ENCODE measurements around the gene KLC1. TPM values are rescaled to one million over a fixed set of nuclear protein-coding genes. Genes with fewer than 3 reads are reported as not detected.

Gene KLC1
- total RNA-seq, 1 donor from 2014 or later = 368 TPM

DNA sequence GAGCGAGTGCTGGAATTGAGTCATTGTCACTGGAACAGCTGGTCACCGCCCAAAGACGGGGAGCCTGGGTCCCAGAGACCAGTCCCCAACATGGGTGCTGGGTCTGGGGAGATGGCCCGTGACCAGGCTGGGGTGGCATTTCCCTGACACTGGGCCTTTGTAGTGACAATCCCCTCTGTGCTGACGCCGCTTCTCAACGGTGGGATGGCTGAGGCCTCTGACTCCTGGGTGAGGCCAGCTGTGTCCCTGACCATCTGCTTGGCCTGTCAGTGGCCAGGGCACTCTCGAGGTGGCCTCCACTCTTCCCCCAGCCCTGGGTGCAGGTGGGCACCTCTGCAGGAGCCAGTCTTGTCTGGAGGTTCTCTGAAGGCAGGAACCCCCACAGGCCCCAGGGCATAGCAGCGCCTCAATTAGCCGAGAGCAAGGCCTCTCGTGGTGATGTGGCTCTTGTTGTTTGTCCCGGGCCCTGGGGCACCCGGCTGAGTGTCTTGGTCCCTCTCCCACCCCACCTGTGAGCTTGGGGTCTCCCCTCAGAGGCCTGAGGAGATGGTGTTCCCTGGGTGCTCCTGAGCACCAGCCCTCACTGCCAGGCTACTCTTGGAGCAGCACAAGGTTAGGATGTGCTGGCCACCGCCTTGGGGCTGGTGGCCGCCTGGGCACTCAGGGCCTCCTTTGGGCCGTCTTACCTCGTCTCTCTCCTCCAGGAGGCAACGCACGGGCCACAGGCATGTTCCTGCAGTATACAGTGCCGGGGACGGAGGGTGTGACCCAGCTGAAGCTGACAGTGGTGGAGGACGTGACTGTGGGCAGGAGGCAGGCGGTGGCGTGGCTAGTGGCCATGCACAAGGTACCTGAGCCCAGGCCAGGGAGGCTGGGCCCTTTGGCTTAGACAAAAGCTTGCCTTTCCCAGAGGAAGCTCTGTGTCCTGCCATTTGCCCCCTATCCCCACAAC lies 103.2 kb downstream of the KLC1 start:
- DNase-seq (ENCODE audit: extremely low read depth, low read depth, low spot score) = no peak

DNA sequence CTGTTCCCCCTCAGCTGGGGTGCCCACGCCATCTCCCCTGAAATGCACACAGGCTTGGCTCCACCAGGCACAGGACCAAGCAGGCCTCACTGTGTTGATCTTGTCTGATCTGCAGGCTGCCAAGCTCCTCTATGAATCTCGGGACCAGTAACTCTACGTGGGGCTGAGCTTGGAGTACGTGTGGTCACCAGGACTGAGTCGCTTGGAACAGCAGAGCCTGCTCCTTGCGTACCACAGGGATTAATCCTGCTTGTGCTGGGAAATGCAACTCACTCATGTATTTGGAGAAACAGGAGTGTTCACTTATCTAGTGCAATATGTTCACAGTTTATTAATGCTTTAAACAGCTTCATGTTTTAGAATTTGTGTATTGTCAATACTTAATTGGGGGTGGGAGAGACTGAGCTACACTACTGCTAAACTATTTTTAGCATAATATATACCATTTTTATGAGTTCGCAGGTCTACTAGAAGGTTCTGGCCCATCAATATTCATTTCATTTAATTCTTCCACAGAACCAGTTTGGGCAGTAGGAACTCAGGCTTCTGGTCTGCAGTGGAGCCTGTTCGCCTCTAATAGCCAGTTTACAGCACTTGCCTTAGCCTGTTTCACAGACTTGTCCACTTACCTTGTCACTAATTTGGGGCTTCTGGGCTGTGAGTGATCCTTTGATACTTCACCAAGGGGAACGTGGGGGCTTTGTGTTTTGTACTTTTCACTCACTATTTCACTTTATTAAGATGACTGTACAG lies 104.0 kb downstream of the KLC1 start:
- DNase-seq (ENCODE audit: extremely low read depth, low read depth, low spot score) = no peak

DNA sequence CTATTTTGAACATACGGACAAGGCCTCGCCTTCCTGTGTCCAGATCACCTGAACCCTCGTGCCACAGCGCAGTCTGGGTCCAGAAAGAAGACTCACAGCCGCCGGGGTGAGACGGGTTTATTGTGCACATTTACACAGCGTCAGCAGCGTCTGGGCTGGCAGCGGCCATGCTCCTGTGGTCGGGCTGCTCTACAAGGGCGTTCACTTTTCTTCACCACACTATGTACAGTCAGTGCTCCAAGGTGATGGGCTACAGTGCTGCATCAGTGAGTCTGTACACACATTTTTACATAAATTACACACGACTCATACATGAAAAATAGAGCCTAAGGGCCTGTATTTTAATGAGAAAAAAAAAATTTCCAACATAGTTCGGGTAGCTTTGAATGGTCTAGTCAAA lies 104.6 kb downstream of the KLC1 start:
- DNase-seq (ENCODE audit: extremely low read depth, low read depth, low spot score) = no peak

DNA sequence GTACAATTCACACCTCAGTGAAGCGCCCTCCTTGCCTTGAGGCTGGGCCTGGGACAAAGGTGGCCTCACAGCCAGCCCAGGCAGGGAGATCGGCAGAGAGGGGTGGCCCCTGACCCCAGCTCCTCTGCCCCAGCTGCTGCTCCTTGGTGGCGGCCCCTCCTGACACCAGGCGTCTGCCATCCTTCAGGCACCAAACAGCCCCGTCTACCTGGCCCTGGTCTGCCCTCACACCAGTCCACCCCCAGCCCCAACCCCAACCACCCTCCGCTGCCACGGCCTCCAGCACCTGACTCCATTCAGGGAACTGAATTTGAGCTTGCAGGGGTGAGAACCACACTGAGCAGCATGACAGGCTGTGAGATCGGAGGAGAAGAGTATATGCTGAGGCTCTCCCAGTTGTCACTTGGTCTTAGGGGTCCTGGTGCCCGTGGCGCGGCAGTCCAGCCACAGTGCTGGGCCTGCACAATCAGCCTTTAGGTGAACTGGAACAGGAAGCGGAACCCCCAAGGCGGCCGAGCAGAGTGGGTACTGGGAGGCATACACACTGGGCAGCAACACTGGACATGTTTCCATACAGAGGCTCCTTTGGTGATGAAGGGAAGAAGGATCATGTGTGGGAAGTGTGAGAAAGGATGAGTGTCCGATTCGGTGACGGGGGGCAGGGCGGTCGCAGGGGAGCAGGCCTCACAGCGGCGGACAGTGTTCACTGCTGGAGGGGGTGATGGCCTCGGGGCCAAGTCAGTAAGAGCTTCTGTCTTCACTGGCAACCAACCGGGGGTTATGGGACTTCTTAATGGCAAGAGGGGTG lies 105.3 kb downstream of the KLC1 start:
- no peak for DNase-seq (ENCODE audit: extremely low read depth, low read depth, low spot score)

DNA sequence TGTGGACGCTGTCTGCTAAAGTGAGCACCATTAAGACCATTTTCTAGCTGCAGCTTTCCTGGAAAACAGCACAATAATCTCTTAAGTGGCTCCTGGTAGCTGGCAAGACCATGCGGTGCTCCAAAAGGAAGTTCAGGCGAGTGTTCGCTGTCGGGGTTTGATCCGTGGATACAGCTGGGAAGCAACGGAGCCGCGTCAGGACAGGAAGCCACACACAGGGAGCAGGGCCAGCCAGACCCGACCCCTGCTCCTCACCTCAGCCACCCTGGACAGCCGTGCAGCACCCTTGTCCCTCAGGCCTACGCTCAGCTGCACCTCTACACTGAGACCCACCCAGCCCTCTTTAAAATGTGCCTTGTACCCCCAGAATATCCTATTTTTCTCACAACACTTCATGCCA lies 106.0 kb downstream of the KLC1 start:
- no peak for DNase-seq (ENCODE audit: extremely low read depth, low read depth, low spot score)

DNA sequence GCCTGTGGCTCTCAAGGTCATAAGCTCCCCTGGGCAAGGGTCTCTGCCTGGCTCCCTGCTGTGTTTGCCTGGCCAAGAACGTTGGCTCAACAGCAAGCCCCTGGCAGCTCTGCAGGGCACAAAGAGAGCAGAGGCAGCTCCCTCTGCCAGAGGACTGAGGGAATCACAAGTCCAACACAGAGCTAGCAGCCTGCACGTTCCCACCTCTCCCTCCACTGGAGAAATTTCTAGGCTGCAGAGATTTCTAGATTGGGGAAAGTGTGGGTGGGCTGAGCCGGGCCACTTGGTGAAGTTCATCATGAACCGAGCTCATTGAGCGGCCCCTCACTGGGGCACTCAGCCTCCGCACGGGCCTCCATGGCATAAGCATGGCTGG lies 106.4 kb downstream of the KLC1 start:
- DNase-seq (ENCODE audit: extremely low read depth, low read depth, low spot score) = no peak

DNA sequence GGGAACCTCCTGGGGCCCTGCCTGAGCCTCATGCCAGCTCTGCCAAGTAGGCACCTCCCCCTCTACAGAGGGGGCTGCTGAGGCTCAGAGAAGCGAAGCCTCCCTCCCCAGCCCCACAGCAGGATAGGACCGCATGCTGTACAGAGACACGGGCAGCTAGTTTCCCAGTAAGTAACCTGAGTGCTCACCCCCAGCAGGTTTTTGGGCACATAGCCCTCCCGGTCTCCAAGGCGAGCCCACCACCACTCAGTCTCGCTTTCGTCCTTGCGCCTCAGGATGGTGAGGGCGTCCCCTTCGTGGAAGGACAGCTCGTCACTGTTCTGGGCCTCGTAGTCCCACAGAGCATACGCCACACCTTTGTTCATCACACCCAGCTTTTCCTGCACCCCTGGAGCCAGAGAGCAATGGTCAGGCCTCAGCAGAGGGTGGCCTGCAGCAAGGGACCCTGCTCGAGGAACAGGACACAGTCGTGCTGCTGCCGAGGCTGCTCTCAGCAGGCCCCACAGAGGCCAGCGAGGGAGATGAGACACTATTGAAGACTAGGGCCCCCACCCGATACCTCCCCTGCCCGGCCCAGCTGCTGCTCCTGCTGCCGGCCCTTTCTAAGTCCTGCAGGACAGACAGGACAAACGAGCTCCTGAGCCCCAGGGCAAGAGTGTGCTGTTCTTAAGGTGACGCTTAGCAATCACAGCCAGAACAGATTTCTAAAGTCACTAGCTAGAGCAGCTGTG lies 107.0 kb downstream of the KLC1 start:
- no peak for DNase-seq (ENCODE audit: extremely low read depth, low read depth, low spot score)

DNA sequence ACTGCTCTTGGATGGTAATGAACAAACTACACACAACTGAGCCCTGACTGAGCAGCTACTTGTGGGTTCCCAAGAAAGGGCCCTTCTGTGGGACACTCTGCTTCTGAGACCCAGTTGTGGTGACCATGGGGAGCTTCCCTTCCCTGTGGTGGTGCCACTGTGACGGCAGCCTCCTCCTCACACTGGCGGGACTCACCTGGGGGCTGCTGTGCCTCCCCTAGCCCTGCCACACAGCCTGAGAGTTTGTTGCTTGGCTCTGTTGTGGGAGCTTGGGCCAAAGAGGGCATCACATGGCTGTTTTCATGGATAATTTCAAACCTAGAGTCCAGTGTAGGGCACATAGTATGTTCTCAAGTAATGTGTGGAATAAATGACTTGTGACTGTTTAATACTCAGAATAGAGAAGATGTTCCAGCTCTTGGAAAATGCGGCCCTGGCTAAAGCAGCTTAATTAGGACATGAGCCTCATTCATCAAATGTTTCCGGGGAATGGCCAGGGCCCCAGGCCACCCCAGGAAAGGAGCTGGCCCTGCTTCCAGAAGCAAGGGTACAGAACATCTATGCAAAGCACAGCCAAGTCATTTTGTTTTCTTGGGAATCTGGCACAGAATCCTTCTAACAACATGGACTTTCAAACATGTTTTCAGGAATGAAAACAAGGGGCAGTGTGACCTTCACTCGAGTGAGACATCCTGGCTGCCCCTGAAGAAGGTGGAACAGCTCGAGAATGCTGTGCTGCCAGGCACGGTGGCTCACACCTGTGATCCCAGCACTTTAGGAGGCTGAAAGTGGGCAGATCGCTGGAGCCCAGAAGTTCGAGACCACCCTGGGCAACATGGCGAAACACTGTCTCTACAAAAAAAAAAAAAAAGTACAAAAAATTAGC lies 107.8 kb downstream of the KLC1 start:
- DNase-seq (ENCODE audit: extremely low read depth, low read depth, low spot score) = no peak

DNA sequence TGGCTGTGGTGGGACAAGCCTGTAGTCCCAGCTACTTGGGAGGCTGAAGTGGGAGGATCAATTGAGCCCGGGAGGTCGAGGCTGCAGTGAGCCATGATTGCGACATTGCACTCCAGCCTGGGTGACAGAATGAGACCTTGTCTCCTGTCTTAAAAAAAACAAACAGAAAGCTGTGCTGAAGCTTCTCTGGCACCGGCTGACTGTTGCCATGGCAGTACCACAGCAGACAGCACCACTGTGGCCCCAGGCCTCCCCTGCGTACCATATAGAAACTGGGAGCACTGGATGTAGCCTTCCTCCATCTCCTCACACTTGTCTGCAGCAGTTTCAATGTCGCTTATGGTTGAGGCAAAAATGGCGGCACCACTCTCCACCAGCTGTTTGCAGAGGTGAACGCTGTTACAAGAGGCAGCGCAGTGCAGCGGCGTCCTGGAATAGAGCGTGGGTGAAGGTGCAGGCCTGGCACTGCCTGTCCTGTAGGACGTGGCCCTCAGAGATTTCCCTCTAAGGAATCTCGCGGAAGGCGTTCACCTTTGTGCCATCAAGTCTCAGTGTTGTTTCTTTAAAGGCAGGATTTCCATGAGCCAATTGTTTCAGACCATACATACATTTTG lies 108.5 kb downstream of the KLC1 start:
- no peak for DNase-seq (ENCODE audit: extremely low read depth, low read depth, low spot score)

DNA sequence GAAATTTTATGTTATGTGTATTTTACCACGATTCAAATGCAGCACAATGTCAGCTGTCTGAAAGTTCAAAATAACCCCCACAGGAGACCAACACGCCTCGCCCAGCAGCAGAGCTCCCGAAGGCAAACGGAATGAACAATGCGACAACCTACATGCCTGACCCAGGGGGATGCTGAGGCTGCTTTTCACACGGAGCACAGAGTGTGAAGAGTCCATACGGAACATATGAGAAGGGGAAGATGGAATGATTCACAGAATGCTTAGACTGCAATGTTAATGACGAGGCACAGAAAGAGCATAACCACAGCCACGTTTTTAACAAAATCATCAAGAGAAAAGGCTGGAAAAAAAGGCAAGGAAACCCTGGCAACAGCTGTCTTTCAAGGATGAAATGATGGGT lies 109.2 kb downstream of the KLC1 start:
- DNase-seq (ENCODE audit: extremely low read depth, low read depth, low spot score) = no peak

DNA sequence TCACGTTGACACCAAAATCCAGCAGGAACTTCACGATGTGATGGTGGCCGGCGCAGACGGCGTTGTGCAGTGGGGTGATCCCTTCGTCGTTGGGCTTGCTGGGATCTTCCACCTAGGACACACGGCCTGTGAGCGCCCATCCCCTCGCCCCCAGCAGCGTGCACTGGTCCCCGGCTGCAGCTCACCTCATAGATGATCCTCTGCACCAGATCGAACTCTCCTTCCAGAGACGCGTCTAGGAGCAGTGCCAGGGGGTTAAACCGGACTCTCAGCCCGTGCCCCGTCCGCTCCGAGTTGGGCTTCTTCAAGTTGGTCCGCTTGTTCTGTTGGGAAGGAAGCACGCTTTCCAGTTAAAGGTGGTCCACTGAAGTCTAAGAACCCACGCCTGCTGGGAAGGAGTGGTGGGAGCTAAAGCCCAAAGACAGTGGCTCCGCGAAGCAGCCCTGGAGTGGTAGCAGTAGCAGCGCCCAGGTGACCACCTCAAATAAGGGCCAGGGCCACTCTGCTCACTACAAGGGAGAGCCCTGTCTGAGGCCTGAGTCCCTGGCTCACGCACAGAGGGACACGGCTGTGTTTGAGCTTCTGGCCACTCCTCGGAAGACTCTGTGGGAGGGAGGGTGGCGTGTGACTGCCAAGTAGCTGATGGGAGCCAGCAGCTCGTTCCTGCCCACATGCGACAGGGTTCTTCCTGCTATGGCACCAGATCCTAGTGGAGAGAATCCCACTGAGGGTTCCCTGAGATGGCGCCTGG lies 109.9 kb downstream of the KLC1 start:
- DNase-seq (ENCODE audit: extremely low read depth, low read depth, low spot score) = no peak

DNA sequence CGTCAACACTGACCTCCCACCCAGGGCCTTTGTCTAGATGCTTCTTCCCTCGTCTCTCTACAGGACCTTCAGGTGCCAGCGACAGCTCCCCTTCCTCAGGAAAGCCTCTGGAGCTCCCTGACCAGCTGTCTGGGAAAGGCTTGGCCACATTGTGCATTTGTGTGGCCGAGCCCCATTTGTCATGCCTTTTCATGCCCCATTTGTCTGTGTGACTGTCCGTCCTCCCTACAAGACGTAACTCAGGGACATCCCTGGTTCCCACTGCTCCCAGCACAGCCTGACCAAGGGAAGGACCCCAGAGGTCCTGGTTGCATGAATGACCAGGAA lies 110.4 kb downstream of the KLC1 start:
- no peak for DNase-seq (ENCODE audit: extremely low read depth, low read depth, low spot score)

DNA sequence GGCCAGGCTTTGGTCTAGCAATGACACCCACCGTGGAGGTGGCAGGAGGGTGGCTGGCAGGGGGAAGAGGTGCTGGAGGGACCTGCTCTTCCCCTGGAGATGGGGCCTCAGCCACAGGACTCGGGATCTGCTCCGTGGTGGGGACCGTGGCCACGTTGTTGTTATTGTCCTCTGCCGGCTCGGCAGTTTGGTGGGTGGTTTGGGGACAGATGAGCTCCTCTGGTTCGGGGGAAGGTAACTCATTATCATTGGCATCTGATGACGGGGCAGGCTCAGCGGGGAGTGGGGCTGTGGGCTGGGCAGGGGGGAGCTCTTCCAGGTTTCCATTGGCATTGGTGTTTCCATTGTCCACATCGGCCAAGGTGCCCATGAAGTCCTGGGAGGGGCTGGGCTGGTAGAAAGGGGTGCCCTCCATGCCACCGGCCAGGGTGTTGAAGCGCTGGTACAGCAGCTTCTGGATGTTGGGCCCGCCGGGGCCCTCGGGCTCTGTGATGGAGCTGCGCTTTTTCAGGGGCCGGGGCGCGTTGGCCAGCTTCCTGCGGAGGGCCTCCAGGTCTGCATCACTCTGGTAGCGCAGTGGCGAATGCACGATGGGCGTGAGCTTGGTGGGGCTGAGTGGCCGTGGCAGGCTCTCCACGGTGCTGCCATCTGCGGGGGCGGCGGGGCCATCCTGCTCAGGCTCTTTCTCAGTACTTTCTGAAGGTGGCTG lies 110.9 kb downstream of the KLC1 start:
- DNase-seq (ENCODE audit: extremely low read depth, low read depth, low spot score) = no peak

DNA sequence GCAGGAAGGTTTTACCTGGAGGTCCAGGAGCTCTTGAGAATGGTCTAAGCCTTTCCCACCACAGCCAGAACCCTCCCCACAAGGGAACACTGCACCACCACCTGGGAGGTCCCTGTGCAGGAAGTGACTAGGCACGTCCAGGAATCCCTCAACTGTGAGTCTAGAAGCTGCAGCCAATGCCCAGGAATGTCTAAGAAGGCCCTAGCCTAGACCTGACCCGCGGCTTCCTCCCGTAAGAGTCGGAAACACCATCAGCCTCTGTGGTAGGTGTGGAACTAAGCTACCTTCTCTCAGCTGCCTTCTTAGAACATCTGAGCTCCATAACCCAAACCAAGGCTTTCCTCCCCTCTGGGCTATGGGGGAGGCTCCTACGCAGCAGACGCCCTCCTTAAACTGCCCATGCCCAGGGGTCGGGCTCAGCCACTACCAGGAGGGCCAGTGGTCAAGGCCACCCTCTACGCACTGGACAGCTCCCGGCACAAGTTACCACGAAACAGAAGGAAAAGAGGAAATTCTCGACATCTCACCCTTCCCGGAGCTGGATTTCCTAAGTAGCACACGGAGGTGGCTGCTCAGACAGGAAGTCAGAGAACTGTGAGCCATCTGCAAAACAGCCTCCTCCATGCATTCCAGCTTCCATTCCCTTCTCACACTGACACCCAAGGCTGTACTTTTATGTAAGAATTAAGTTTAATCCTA lies 112.1 kb downstream of the KLC1 start:
- no peak for DNase-seq (ENCODE audit: extremely low read depth, low read depth, low spot score)

DNA sequence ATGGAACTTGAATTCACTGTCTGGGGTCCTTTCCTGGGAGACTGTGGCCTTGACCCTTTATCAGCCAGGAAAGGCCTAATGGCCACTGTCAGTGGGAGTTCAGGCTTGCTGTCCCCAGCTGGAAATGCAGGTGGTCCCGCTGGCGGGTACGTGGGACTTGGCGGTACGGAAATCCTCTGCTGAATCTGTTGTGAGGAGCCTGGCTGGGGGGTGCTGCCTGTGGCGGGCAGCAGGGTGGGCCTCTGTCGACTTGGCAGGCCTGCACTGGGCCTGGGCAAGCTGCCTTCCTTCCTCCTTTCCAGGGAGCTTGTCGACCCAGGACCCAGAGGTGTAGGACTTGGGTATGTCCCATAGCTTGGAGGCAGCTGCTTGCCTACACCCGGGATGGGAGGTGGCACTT lies 112.9 kb downstream of the KLC1 start:
- DNase-seq (ENCODE audit: extremely low read depth, low read depth, low spot score) = no peak

DNA sequence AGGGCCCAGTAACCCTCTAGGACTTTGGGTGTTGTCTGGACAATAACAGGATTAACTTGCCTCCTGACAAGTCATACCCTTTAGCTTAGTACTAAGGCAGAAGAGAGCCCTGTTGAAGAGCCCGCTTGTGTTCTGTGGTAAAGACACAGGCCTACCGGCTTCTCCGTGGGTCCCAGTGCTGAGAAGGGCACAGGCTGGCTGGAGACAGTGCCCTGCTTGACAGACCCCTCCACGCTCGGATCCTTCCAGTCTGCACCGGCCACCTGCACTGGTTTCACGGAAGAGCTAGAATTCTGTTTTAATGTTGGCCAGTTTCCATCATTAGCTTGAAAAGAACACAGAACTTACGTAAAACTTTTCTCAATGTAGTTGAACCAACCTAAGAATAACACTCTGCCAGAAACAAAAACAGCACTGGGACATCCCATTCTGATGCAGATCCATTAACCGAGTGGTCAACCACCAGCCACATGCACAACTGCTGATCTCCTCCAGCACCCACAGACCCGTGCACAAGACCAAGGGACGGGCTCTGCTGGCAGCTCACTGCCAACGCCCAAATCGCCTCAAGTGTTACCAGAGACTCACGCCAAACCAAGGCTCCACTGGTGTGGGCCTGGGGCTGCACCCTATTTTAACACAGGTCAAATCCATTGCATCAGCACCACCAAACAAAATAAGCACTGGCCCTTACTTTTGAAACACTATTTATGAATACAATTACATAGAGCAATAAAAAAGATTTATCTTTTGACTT lies 113.7 kb downstream of the KLC1 start:
- no peak for DNase-seq (ENCODE audit: extremely low read depth, low read depth, low spot score)

DNA sequence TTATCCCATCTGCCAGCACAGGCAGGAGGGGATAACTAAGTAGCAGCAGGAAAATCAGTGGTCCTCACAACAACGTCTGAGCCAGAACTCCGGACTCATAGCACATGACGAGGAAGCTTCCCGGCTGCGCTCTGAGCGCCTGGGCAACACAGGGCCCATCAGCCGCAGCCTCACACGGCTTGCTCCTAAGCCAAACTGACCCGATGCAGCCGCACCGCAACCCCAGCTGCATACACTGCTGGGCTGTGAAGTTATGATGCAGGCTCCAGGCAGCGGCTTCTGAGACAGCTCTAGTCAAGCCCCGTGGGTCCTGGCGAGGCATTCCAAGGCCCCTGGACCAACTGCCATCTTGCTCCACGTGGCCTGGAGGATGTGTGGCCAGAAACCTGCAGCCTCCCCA lies 114.7 kb downstream of the KLC1 start:
- DNase-seq (ENCODE audit: extremely low read depth, low read depth, low spot score) = no peak

Data from glomerular endothelial cell (primary cell).